H1 (cell line): Measurements from ENCODE around the gene KIF3B. TPM values are rescaled to one million over a fixed set of nuclear protein-coding genes. Genes with fewer than 3 reads are reported as not detected.

Experiments used
- CTCF ChIA-PET: fragments of 300-600 bp; sonication (Branson Sonifier 250); formaldehyde crosslinking; loops from one replicate; lab custom pipeline; 2021; ENCODE audit not compliant: partially characterized antibody; lab: Charles Lee
- POLR2A ChIA-PET: fragments of 300-600 bp; sonication (Branson Sonifier 250); formaldehyde crosslinking; loops from one replicate; lab custom pipeline; 2021; ENCODE audit warnings: inconsistent platforms; ENCODE audit not compliant: partially characterized antibody; lab: Charles Lee
- DNase-seq, 2 experiments: peaks; one replicate each; pipeline versions ENCODE4 v3.0.0 to v3.0.0-alpha.2; 2010 to 2022; ENCODE audit warnings: low spot score in 2 of 2, low read depth in 1 of 2, mixed read lengths in 1 of 2
- FAIRE-seq: peaks from 2 replicates; lab custom pipeline; 2011; peaks lifted over from hg19 to GRCh38; lab: Jason Lieb, UNC
- H2AFZ ChIP-seq: 2 replicates; pipeline ENCODE4 v1.8.1; 2012; ENCODE audit warnings: low read length, inconsistent platforms
- H2AK5ac ChIP-seq: 2 replicates; pipeline ENCODE4 v1.6.1; 2013; ENCODE audit warnings: low read depth, low read length
- H2BK120ac ChIP-seq: replicated peaks from 2 replicates; pipeline ENCODE3; 2013; ENCODE audit warnings: low read depth, low read length, inconsistent platforms
- H2BK12ac ChIP-seq: 2 replicates; pipeline ENCODE4 v1.6.1; 2013; ENCODE audit warnings: low read depth, low read length
- H2BK15ac ChIP-seq: 2 replicates; pipeline ENCODE4 v1.6.1; 2013; ENCODE audit warnings: low read length
- H2BK20ac ChIP-seq: 2 replicates; pipeline ENCODE4 v1.6.1; 2013; ENCODE audit warnings: low read length
- H2BK5ac ChIP-seq: 2 replicates; pipeline ENCODE4 v1.6.1; 2013; ENCODE audit warnings: low read depth, low read length
- H3K14ac ChIP-seq: 2 replicates; pipeline ENCODE4 v1.6.1; 2013; ENCODE audit warnings: inconsistent platforms; ENCODE audit not compliant: insufficient read length
- H3K18ac ChIP-seq: 2 replicates; pipeline ENCODE4 v1.6.1; 2013; ENCODE audit warnings: low read length; ENCODE audit errors: extremely low read depth
- H3K23ac ChIP-seq: 2 replicates; pipeline ENCODE4 v1.6.1; 2013; ENCODE audit warnings: inconsistent platforms; ENCODE audit not compliant: insufficient read length
- H3K23me2 ChIP-seq: 2 replicates; pipeline ENCODE4 v1.6.1; 2013; ENCODE audit warnings: low read depth, low read length
- H3K27ac ChIP-seq: 2 replicates; pipeline ENCODE4 v1.6.1; 2011; ENCODE audit warnings: low read depth, low read length, inconsistent platforms
- H3K27me3 ChIP-seq, 4 experiments: replicated peaks in 1 of 4; 1 replicate in 1 of 4; 2 replicates in 3 of 4; pipeline versions ENCODE4 v1.6.1 to v1.8.1; 2011 to 2013; ENCODE audit warnings: low read length in 3 of 4, mild to moderate bottlenecking in 3 of 4, inconsistent platforms in 2 of 4, mixed read lengths in 2 of 4, moderate library complexity in 1 of 4; ENCODE audit not compliant: control insufficient read depth in 3 of 4, insufficient read depth in 3 of 4; ENCODE audit errors: extremely low read depth in 1 of 4
- H3K36me3 ChIP-seq, 4 experiments: 2 replicates each; pipeline versions ENCODE4 v1.6.1 to v1.8.1; 2011 to 2013; ENCODE audit warnings: mild to moderate bottlenecking in 4 of 4, low read length in 3 of 4, moderate library complexity in 2 of 4, control low read depth in 1 of 4, inconsistent platforms in 1 of 4; ENCODE audit not compliant: insufficient read depth in 4 of 4, control insufficient read depth in 2 of 4
- H3K4ac ChIP-seq: replicated peaks from 2 replicates; pipeline ENCODE3; 2013; ENCODE audit warnings: low read length, low read depth, mixed read lengths, inconsistent platforms; ENCODE audit not compliant: insufficient read length
- H3K4me1 ChIP-seq, 4 experiments: replicated peaks in 1 of 4; 1 replicate in 1 of 4; 2 replicates in 3 of 4; pipeline versions ENCODE4 v1.6.1 to v1.8.1; 2011 to 2013; ENCODE audit warnings: low read length in 3 of 4, inconsistent platforms in 2 of 4, mixed read lengths in 1 of 4; ENCODE audit not compliant: insufficient read depth in 4 of 4, control insufficient read depth in 3 of 4
- H3K4me2 ChIP-seq, 2 experiments: 2 replicates each; pipeline versions ENCODE4 v1.6.1 to v1.8.1; 2011 to 2013; ENCODE audit warnings: low read depth in 2 of 2, low read length in 2 of 2, control low read depth in 1 of 2, inconsistent platforms in 1 of 2, mild to moderate bottlenecking in 1 of 2; ENCODE audit not compliant: insufficient read depth in 1 of 2
- H3K4me3 ChIP-seq, 4 experiments: fragments of 200-600, 300-600 bp in 1 of 4; sonication (generic), shearing (Covaris generic), sonication (Bioruptor Twin) in 1 of 4; 2 replicates each; pipeline versions ENCODE4 v1.5.1 to v1.8.1; 2011 to 2016; ENCODE audit warnings: low read length in 4 of 4, low read depth in 3 of 4, control low read depth in 2 of 4, inconsistent platforms in 2 of 4, mild to moderate bottlenecking in 2 of 4, mixed read lengths in 1 of 4, moderate library complexity in 1 of 4; ENCODE audit not compliant: insufficient read depth in 2 of 4; ENCODE audit errors: extremely low read depth in 1 of 4
- H3K56ac ChIP-seq: replicated peaks from 2 replicates; pipeline ENCODE3; 2013; ENCODE audit warnings: low read depth, mild to moderate bottlenecking, mixed read lengths, low read length, inconsistent platforms; ENCODE audit not compliant: insufficient read length
- H3K79me1 ChIP-seq: 2 replicates; pipeline ENCODE4 v1.6.1; 2013; ENCODE audit warnings: low read depth, low read length, control low read depth
- H3K79me2 ChIP-seq, 2 experiments: 2 replicates each; pipeline versions ENCODE4 v1.6.1 to v1.8.1; 2012 to 2013; ENCODE audit warnings: low read length in 2 of 2, mild to moderate bottlenecking in 2 of 2, inconsistent platforms in 1 of 2; ENCODE audit not compliant: insufficient read depth in 2 of 2, control insufficient read depth in 1 of 2
- H3K9ac ChIP-seq, 4 experiments: replicated peaks in 1 of 4; 1 replicate in 1 of 4; 2 replicates in 3 of 4; pipeline versions ENCODE4 v1.6.1 to v1.8.1; 2011 to 2013; ENCODE audit warnings: low read depth in 3 of 4, low read length in 3 of 4, control low read depth in 2 of 4, mild to moderate bottlenecking in 2 of 4, moderate library complexity in 2 of 4, inconsistent platforms in 1 of 4; ENCODE audit errors: extremely low read depth in 1 of 4
- H3K9me3 ChIP-seq, 2 experiments: 2 replicates each; pipeline versions ENCODE4 v1.6.1 to v1.8.1; 2012 to 2013; ENCODE audit warnings: mild to moderate bottlenecking in 2 of 2, moderate library complexity in 2 of 2, control low read depth in 1 of 2, inconsistent platforms in 1 of 2, low read depth in 1 of 2, low read length in 1 of 2, mixed read lengths in 1 of 2; ENCODE audit not compliant: insufficient read depth in 2 of 2
- H4K20me1 ChIP-seq, 2 experiments: replicated peaks in 1 of 2; 2 replicates each; pipeline versions ENCODE3 to v1.8.1; 2011 to 2013; ENCODE audit warnings: inconsistent platforms in 2 of 2, low read length in 2 of 2, mild to moderate bottlenecking in 1 of 2; ENCODE audit not compliant: insufficient read depth in 2 of 2, control insufficient read depth in 1 of 2
- H4K5ac ChIP-seq: 2 replicates; pipeline ENCODE4 v1.6.1; 2013; ENCODE audit warnings: low read length, low read depth, mixed read lengths, inconsistent platforms; ENCODE audit not compliant: insufficient read length
- H4K8ac ChIP-seq: 2 replicates; pipeline ENCODE4 v1.8.0; 2013; ENCODE audit warnings: mild to moderate bottlenecking, moderate library complexity, low read length, inconsistent platforms; ENCODE audit not compliant: insufficient read depth; ENCODE audit errors: extremely low read depth
- H4K91ac ChIP-seq: replicated peaks from 2 replicates; pipeline ENCODE3; 2013; ENCODE audit warnings: low read length, mixed read lengths, inconsistent platforms; ENCODE audit not compliant: insufficient read length
- GABPA ChIP-seq: IDR thresholded peaks from 2 replicates; pipeline ENCODE4 v1.6.1; 2011; ENCODE audit warnings: mild to moderate bottlenecking, low read length, moderate library complexity, borderline replicate concordance; ENCODE audit not compliant: insufficient read depth
- SRF ChIP-seq: IDR thresholded peaks from 2 replicates; pipeline ENCODE4 v1.6.1; 2011; ENCODE audit warnings: mild to moderate bottlenecking, low read depth, low read length, moderate library complexity
- WGBS, 2 experiments: shearing (Covaris generic) in 1 of 2; methylation state at CpG; one replicate each; pipeline versions ENCODE4 v1.1.6 to v1.1.7; 2013 to 2015; ENCODE audit warnings: low lambda C conversion rate in 2 of 2, mixed read lengths in 2 of 2, inconsistent platforms in 1 of 2, low coverage in 1 of 2, missing lambda C conversion rate in 1 of 2; ENCODE audit not compliant: insufficient replicate concordance in 2 of 2, insufficient coverage in 1 of 2, insufficient read length in 1 of 2; ENCODE audit errors: extremely low coverage in 1 of 2, missing lambda C conversion rate in 1 of 2; 5-methylcytosine and 5-hydroxymethylcytosine counted together
- polyA plus RNA-seq, 7 experiments: library from polyadenylated mRNA; depleted of rRNA in 3 of 7; stranded (reverse) in 5 of 7; unstranded in 2 of 7; fragments of >200 nt in 5 of 7; fragments of 200-250 nt in 2 of 7; gene quantifications; 1 replicate in 5 of 7; 2 replicates in 1 of 7; 4 replicates in 1 of 7; pipeline versions ENCODE4 v1.2.1 to v1.2.3, GENCODE V29; 2011 to 2013; ENCODE audit warnings: missing spikeins in 2 of 7, mixed read lengths in 2 of 7
- total RNA-seq: library from RNA; stranded (reverse); fragmentation: NEBNext Ultra II Directional; extraction: Animal tissue kit (Norgen Biotek cat#: 25700); gene quantifications from 2 replicates; pipeline ENCODE4 v1.2.1, GENCODE V29; 2021

Gene KIF3B
- total and polyA plus RNA-seq, 2 of the 8 experiments (the other 6 are each of a cell fraction or from before 2014, with no cell fraction given): 10.1 to 22.4 TPM

- H3K27ac ChIP-seq: no peak overlapping the region
- CTCF ChIA-PET: interaction anchor here (0.6 kb wide), 1 partner anchor 46 kb away, joined by 3 read pairs; no protein-coding TSS in a partner anchor
- no peaks in the 10 kb centered on the region for H3K23me2 ChIP-seq
- H2BK15ac ChIP-seq: no peak overlapping the region
- H2BK20ac ChIP-seq: no peak overlapping the region
- no peak for TF ChIP-seq GABPA
- no peak for TF ChIP-seq SRF
- TF ChIP-seq, all 59 proteins: peak for 0
- Histone ChIP-seq H2AFZ (no peak overlapping the region), H3K4me2 (no peak overlapping the region), H4K20me1 (peaks cover 0 to 5% of the 10 kb centered on the region in 2 experiments), H2BK12ac (no peak overlapping the region), H2BK120ac (no peak overlapping the region), H4K91ac (no peak overlapping the region), H3K4ac (no peak overlapping the region), H3K27me3 (no peaks in the 10 kb centered on the region), H3K79me1 (no peaks in the 10 kb centered on the region; the same call in 1 of the 2 replicates), H3K14ac (no peak overlapping the region), H3K36me3 (no peaks in the 10 kb centered on the region), H3K79me2 (no peaks in the 10 kb centered on the region), H3K4me3 (no peak overlapping the region), H3K4me1 (no peaks in the 10 kb centered on the region), H2AK5ac (no peak overlapping the region), H4K8ac (no peak overlapping the region), H3K18ac (no peak overlapping the region), H3K9ac (no peak overlapping the region), H3K9me3 (no peaks in the 10 kb centered on the region), H3K23ac (no peak overlapping the region), H4K5ac (no peak overlapping the region), H3K56ac (no peak overlapping the region), H2BK5ac (no peak overlapping the region)
- FAIRE-seq: no peak
- no peak for DNase-seq
- POLR2A ChIA-PET: interaction anchor here (0.6 to 1.4 kb wide), 2 partner anchors 147 to 396 kb away, joined by 3 to 4 read pairs; no protein-coding TSS in a partner anchor
- 96% methylated on average over 4 of the region's 4 CpGs; no CpG with 5 or more reads in 1 of the 2 experiments for WGBS, 2 experiments
These were observed 8.3 kb downstream of the KIF3B start for GRCh38 chr20:32285621-32286371.
